DND-41 (cell line): ENCODE results near the gene NUMA1.

Experiments
- CTCF ChIP-seq: IDR thresholded peaks from 2 replicates; pipeline ENCODE4 v1.5.1; 2012; ENCODE audit warnings: borderline replicate concordance, low read length, moderate library complexity, mild to moderate bottlenecking; ENCODE audit not compliant: poor library complexity, severe bottlenecking; ENCODE audit errors: extremely low read depth
- EZH2 ChIP-seq: IDR thresholded peaks from 3 replicates; pipeline ENCODE4 v1.6.1; 2012; ENCODE audit warnings: borderline replicate concordance, low read depth, mild to moderate bottlenecking, moderate library complexity, low read length, inconsistent platforms; ENCODE audit not compliant: severe bottlenecking

- no peak for TF ChIP-seq CTCF
- no peak for TF ChIP-seq EZH2
These were observed 22.2 kb upstream of the NUMA1 start for GRCh38 chr11:72102631-72102945.
